Lung (tissue), 12 donors: ENCODE measurements around the gene CWC22. TPM values are rescaled to one million over a fixed set of nuclear protein-coding genes. Genes with fewer than 3 reads are reported as not detected.
"Not testable (repeated sequence)": the region's sequence is repeated elsewhere in the genome, so short reads cannot be mapped to it uniquely, and the experiment has no call there.

Source experiments
- ATAC-seq: fragments of 200-7000 bp; cut with Tn5 transposase; one replicate; pipeline ENCODE4 v1.9.1; 2020; ENCODE audit warnings: moderate number of reproducible peaks; ENCODE audit not compliant: insufficient read depth, low FRiP score
- DNase-seq, 3 donors: peaks; one replicate each; pipeline ENCODE4 v3.0.0-alpha.2; 2013 to 2017
- H3K27ac ChIP-seq, 2 donors: one replicate each; pipeline ENCODE4 v1.5.1; 2013; ENCODE audit warnings: mild to moderate bottlenecking in 2 of 2, moderate library complexity in 2 of 2, control low read depth in 1 of 2, inconsistent platforms in 1 of 2, low read depth in 1 of 2, low read length in 1 of 2
- H3K27me3 ChIP-seq, 3 donors: one replicate each; pipeline ENCODE4 v1.5.1; 2013; ENCODE audit warnings: low read length in 2 of 3; ENCODE audit not compliant: control insufficient read depth in 3 of 3, insufficient read depth in 3 of 3
- H3K36me3 ChIP-seq, 4 donors: one replicate each; pipeline ENCODE4 v1.5.1; 2013; ENCODE audit warnings: low read length in 4 of 4, mild to moderate bottlenecking in 1 of 4, moderate library complexity in 1 of 4; ENCODE audit not compliant: control insufficient read depth in 4 of 4, insufficient read depth in 4 of 4
- H3K4me1 ChIP-seq, 5 donors: one replicate each; pipeline ENCODE4 v1.5.1; 2013; ENCODE audit warnings: low read length in 5 of 5, mild to moderate bottlenecking in 2 of 5, moderate library complexity in 1 of 5; ENCODE audit not compliant: control insufficient read depth in 5 of 5, insufficient read depth in 5 of 5
- H3K4me3 ChIP-seq: one replicate; pipeline ENCODE4 v1.5.1; 2013; ENCODE audit warnings: mild to moderate bottlenecking, control low read depth, moderate library complexity
- H3K9ac ChIP-seq, 2 donors: one replicate each; pipeline ENCODE4 v1.5.1; 2013; ENCODE audit warnings: low read length in 2 of 2, control low read depth in 1 of 2; ENCODE audit not compliant: insufficient read depth in 1 of 2
- H3K9me3 ChIP-seq, 4 donors: one replicate each; pipeline ENCODE4 v1.5.1; 2013; ENCODE audit warnings: low read length in 3 of 4, mild to moderate bottlenecking in 1 of 4, moderate library complexity in 1 of 4; ENCODE audit not compliant: control insufficient read depth in 4 of 4, insufficient read depth in 3 of 4
- CTCF ChIP-seq: IDR thresholded peaks from 2 replicates; pipeline ENCODE4 v1.5.1; 2012; ENCODE audit warnings: mild to moderate bottlenecking; ENCODE audit errors: control extremely low read depth, extremely low read depth
- WGBS, 2 donors: extraction: QIAGEN DNeasy Blood & Tissue Kit; methylation state at CpG; one replicate each; pipeline ENCODE4 v1.1.7; 2013; 5-methylcytosine and 5-hydroxymethylcytosine counted together
- polyA plus RNA-seq, 2 donors: library from polyadenylated mRNA; stranded (reverse); fragments of 200-250 nt; gene quantifications; one replicate each; pipeline ENCODE4 v1.2.1, GENCODE V29; 2013
- total RNA-seq, 2 donors: library from RNA; depleted of rRNA in 1 of 2; stranded (reverse); fragments of >200 nt in 1 of 2; gene quantifications; one replicate each; pipeline ENCODE4 v1.2.1, GENCODE V29; 2014 to 2021
- donor health status: control.
- donor health status: control.
- donor health status: Bipolar disorder and iron deficiency.
- donor health status: healthy.
- donor health status: DM: yes; HTN: yes; CAD: no.

The CWC22 gene
- total and polyA plus RNA-seq, 4 donors: 8.7 to 28.9 (median 12.4) TPM

DNA sequence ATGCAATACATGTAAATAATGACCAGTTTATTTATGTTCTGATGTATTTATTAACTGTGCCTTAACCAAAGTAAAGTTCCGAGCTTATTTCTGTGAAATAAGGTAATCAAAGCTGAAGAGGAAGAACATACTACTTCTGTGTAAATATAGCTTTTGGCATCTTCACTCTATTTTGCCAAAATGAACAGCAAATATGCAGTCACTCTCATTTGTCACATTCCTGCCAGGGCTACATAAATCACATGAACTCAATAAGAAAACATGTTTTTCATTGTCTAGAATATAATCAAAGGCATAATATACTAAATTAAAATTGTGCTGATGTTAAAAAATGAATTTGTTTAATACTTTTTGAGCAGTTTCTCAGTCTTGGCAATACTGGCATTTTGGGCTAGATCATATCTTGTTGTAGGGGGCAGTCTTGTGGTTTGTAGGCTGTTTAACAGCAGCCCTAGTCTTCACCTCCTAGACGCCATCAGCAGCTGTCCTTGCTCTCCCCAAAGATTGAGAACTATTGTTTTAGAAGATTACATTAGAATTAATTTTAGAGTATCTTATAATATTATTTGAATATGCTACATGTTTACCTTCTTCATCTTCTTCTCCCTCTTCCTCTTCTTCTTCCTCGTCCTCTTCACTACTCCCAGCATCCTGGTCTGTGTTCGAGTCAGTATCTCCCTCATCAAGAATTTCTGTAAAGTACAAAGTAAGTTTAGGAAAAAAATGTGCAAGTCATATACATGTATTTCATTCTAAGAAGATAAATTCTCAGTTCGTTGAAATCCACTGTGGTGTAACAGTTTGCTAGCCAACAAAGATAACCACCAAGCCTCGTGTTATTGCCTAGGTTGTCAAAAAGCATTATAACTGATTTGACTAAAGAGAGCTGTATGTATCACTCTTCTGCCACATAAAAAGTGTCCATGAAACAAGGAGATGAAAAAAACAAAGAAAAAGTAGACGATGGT lies 41.5 kb downstream of the CWC22 start:
- H3K4me1 ChIP-seq: no peaks in the 10 kb centered on the region
- no peak for DNase-seq
- H3K36me3 ChIP-seq: peaks cover 0 to 39% (median 25%) of the 10 kb centered on the region in 4 donors
- H3K27ac ChIP-seq: no peak overlapping the region
- no peak overlapping the region for H3K4me3 ChIP-seq
- H3K27me3 ChIP-seq: no peaks in the 10 kb centered on the region
- WGBS, 2 donors: 91 to 92% methylated on average over 7 of the region's 7 CpGs
- no peak for ATAC-seq
- no peak for TF ChIP-seq CTCF
- no peak overlapping the region for H3K9ac ChIP-seq
- H3K9me3 ChIP-seq: no peaks in the 10 kb centered on the region

GRCh38 chr2:179963626-179964025 lies 43.5 kb downstream of the CWC22 start:
- peaks cover 0 to 30% (median 17%) of the 10 kb centered on the region in 4 donors for H3K36me3 ChIP-seq
- H3K4me1 ChIP-seq: no peaks in the 10 kb centered on the region
- H3K27ac ChIP-seq: no peak overlapping the region
- no peak overlapping the region for H3K4me3 ChIP-seq
- no peak overlapping the region for H3K9ac ChIP-seq
- ATAC-seq (no peak), DNase-seq (no peak)
- H3K27me3 ChIP-seq: no peaks in the 10 kb centered on the region
- no peaks in the 10 kb centered on the region for H3K9me3 ChIP-seq
- 91 to 94% methylated on average over 4 of the region's 4 CpGs for WGBS, 2 donors
- no peak for TF ChIP-seq CTCF

DNA sequence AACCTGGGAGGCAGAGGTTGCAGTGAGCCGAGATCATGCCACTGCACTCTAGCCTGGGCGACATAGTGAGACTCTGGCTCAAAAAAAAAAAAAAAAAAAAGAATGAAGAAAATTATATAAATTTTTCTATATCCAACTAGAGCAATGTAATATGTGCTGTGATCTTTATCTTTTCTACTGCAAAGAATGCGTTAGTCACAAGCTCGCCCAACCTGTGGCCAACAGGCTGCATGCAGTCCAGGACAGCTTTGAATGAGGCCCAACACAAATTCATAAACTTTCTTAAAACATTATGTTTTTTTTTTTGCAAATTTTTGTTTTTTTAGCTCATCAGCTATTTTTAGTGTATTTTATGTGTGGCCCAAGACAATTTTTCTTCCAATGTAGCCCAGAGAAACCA lies 48.8 kb downstream of the CWC22 start:
- not testable (repeated sequence) for H3K27ac ChIP-seq, H3K27me3 ChIP-seq, H3K9me3 ChIP-seq, H3K9ac ChIP-seq, H3K4me1 ChIP-seq, H3K4me3 ChIP-seq, ATAC-seq, DNase-seq
- 98 to 100% methylated on average over 4 of the region's 4 CpGs for WGBS, 2 donors
- peaks cover 0 to 10% (median 2%) of the 10 kb centered on the region in 4 donors for H3K36me3 ChIP-seq

DNA sequence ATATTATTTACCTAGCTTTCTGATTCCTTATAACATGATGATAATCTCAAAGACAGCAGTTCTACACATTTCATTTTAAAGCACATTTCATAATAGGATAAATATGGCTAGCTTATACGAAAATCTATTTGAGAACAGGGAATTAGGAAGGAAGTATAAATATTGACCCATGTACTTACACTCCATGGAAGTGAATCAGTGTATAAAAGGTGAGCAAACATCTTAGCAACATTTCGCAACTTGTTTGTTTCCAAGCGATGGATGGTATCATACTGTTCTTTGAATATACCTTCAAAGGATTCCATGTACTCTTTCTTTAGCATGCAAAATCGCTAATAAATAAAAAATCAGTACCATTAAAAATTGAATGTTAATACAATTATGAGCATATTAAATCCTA lies 53.1 kb downstream of the CWC22 start:
- H3K4me1 ChIP-seq: no peaks in the 10 kb centered on the region
- no peaks in the 10 kb centered on the region for H3K9me3 ChIP-seq
- no peaks in the 10 kb centered on the region for H3K27me3 ChIP-seq
- no peak for DNase-seq
- H3K27ac ChIP-seq: no peak overlapping the region
- no peak overlapping the region for H3K9ac ChIP-seq
- 78 to 82% methylated on average over 4 of the region's 4 CpGs for WGBS, 2 donors
- no peak overlapping the region for H3K4me3 ChIP-seq
- peaks cover 9 to 20% (median 16%) of the 10 kb centered on the region in 4 donors for H3K36me3 ChIP-seq
- ATAC-seq: no peak
- TF ChIP-seq CTCF: no peak
